HepG2 (cell line): ENCODE measurements around the gene TP53. TPM values are rescaled to one million over a fixed set of nuclear protein-coding genes. Genes with fewer than 3 reads are reported as not detected.

ENCODE experiments used
- ASH2L ChIP-seq: fragments of 300-600, 200-600 bp; sonication (generic); IDR thresholded peaks from 2 replicates; pipeline ENCODE4 v1.7.0; 2017; ENCODE audit warnings: low read depth, mild to moderate bottlenecking, moderate library complexity, mixed read lengths, low read length; ENCODE audit not compliant: insufficient read length
- CENPT ChIP-seq: sonication (generic); formaldehyde crosslinking; IDR thresholded peaks from 2 replicates; pipeline ENCODE4 v1.8.0; 2022; ENCODE audit warnings: low read depth, mild to moderate bottlenecking, moderate library complexity, missing genetic modification reagents
- FOXJ3 ChIP-seq: sonication (generic); formaldehyde crosslinking; IDR thresholded peaks from 2 replicates; pipeline ENCODE4 v1.4.0; 2020; ENCODE audit warnings: missing genetic modification reagents, mild to moderate bottlenecking, borderline replicate concordance
- HIVEP1 ChIP-seq: sonication (generic); formaldehyde crosslinking; IDR thresholded peaks from 2 replicates; pipeline ENCODE4 v1.4.0; 2020; ENCODE audit warnings: mild to moderate bottlenecking, missing genetic modification reagents
- ISL2 ChIP-seq: sonication (generic); formaldehyde crosslinking; IDR thresholded peaks from 2 replicates; pipeline ENCODE4 v1.5.0; 2020; ENCODE audit warnings: missing genetic modification reagents
- NFAT5 ChIP-seq: sonication (generic); formaldehyde crosslinking; IDR thresholded peaks from 2 replicates; pipeline ENCODE4 v1.4.0; 2020; ENCODE audit warnings: missing genetic modification reagents
- NFATC3 ChIP-seq: sonication (generic); formaldehyde crosslinking; IDR thresholded peaks from 2 replicates; pipeline ENCODE4 v1.5.1; 2020; ENCODE audit warnings: mild to moderate bottlenecking, missing genetic modification reagents
- NKX3-1 ChIP-seq: sonication (generic); formaldehyde crosslinking; IDR thresholded peaks from 2 replicates; pipeline ENCODE4 v1.5.0; 2020; ENCODE audit warnings: missing genetic modification reagents
- RELA ChIP-seq: sonication (generic); formaldehyde crosslinking; IDR thresholded peaks from 2 replicates; pipeline ENCODE4 v1.4.0; 2020; ENCODE audit warnings: missing genetic modification reagents
- ZBTB42 ChIP-seq: sonication (generic); formaldehyde crosslinking; IDR thresholded peaks from 2 replicates; pipeline ENCODE4 v1.5.0; 2020; ENCODE audit warnings: mild to moderate bottlenecking, missing genetic modification reagents
- ZBTB7B ChIP-seq: sonication (generic); formaldehyde crosslinking; IDR thresholded peaks from 2 replicates; pipeline ENCODE4 v1.4.0; 2020; ENCODE audit warnings: missing genetic modification reagents
- ZNF407 ChIP-seq: sonication (generic); formaldehyde crosslinking; IDR thresholded peaks from one replicate; pipeline ENCODE4 v1.5.1; 2020; ENCODE audit warnings: mild to moderate bottlenecking, missing genetic modification reagents; ENCODE audit errors: not compliant biosample characterization
- ZNF605 ChIP-seq: sonication (generic); formaldehyde crosslinking; IDR thresholded peaks from 2 replicates; pipeline ENCODE4 v1.8.0; 2022; ENCODE audit warnings: mild to moderate bottlenecking, missing genetic modification reagents
- ZNF772 ChIP-seq: sonication (generic); formaldehyde crosslinking; IDR thresholded peaks from 2 replicates; pipeline ENCODE4 v1.5.0; 2020; ENCODE audit warnings: mild to moderate bottlenecking, missing genetic modification reagents
- polyA plus RNA-seq, 8 experiments: library from polyadenylated mRNA; depleted of rRNA in 3 of 8; stranded (reverse) in 7 of 8; unstranded in 1 of 8; fragments of >200 nt; fragmentation: Illumina TruSeq in 4 of 8; extraction: Trizol in 4 of 8; gene quantifications; 2 replicates each; pipeline versions ENCODE4 v1.2.1 to v1.2.3, GENCODE V29; 2011 to 2016; ENCODE audit warnings: low read depth in 4 of 8, missing spikeins in 1 of 8, mixed read lengths in 1 of 8; ENCODE audit not compliant: insufficient read depth in 1 of 8
- total RNA-seq, 5 experiments: library from RNA; depleted of rRNA; stranded (reverse); fragments of >200 nt; fragmentation: Illumina TruSeq; extraction: Trizol; gene quantifications; 2 replicates each; pipeline ENCODE4 v1.2.3, GENCODE V29; 2016; ENCODE audit warnings: low read depth in 1 of 5

TP53 gene
- total and polyA plus RNA-seq, 2 of the 13 experiments (the other 11 are each of a cell fraction or from before 2014, with no cell fraction given), result 17.1 to 29.9 TPM

GRCh38 chr17:7716901-7717755 is 29.8 kb upstream of the TP53 start, which contains the start of gene DNAH2 (continued):
- TF ChIP-seq ZNF605 (CRISPR knock-in tag), result 0 out of 2 replicates have a peak, but pooled peaks have one; percentile 46
- TF ChIP-seq NFAT5 (CRISPR knock-in tag), result 0 out of 2 replicates have a peak, but pooled peaks have one; percentile 15
- TF ChIP-seq RELA, result no peak
- no peak for TF ChIP-seq CENPT
- peak; percentile 57; the same call in 1 of the 2 replicates for TF ChIP-seq ZNF772 (CRISPR knock-in tag)
- TF ChIP-seq ASH2L, result peak; percentile 19
- TF ChIP-seq HIVEP1 (CRISPR knock-in tag), result peak; percentile 80
- no peak for TF ChIP-seq NKX3-1 (CRISPR knock-in tag)
- TF ChIP-seq NFATC3 (CRISPR knock-in tag), result 0 out of 2 replicates have a peak, but pooled peaks have one; percentile 21
- TF ChIP-seq ISL2 (CRISPR knock-in tag), result peak; percentile 38; the same call in 1 of the 2 replicates
- peak; percentile 62 for TF ChIP-seq ZNF407 (CRISPR knock-in tag)
- TF ChIP-seq ZBTB7B (CRISPR knock-in tag), result no peak
- TF ChIP-seq ZBTB42 (CRISPR knock-in tag), result no peak
- no peak for TF ChIP-seq FOXJ3 (CRISPR knock-in tag)
